ENCODE measurements around the gene CADM1.

CADM1 gene

DNA sequence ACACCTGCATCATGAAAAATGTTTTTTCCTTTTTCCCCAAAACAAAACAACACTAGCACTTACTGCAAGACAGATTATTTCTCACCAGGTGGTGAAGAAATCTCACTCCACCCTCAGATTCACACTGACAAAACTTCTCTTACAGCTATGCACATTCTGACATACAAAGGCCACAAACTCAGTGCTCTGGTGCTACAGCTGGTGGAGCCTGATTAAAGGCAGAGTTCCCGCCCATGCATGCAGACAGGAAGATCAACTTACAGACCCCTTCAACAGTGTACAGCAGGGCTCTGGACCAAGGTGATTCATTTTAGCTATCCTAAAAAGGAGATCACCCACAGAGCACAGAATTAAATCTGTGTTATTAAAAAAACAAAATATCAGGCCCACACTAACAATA is 112.6 kb downstream of the CADM1 start:
- Histone ChIP-seq H3K79me2 (ENCODE audit: insufficient read depth, low read length) (no peaks in the 10 kb centered on the region), H3K9ac (ENCODE audit: low read depth, low read length) (no peak overlapping the region), H3K36me3 (ENCODE audit: insufficient read depth, low read length) (no peaks in the 10 kb centered on the region), H4K20me1 (ENCODE audit: insufficient read depth, low read length) (no peaks in the 10 kb centered on the region), H3K27ac (ENCODE audit: low read length) (no peak overlapping the region), H3K27me3 (ENCODE audit: insufficient read depth, low read length, poor library complexity) (peaks cover 8% of the 10 kb centered on the region), H3K4me3 (ENCODE audit: low read depth in 1 of 2, low read length in 2 of 2) (no peak overlapping the region), H3K4me1 (ENCODE audit: insufficient read depth, low read length) (no peaks in the 10 kb centered on the region), H3K9me3 (ENCODE audit: insufficient read depth, low read length, severe bottlenecking) (no peaks in the 10 kb centered on the region), H2AFZ (ENCODE audit: low read depth, low read length) (no peak overlapping the region), H3K4me2 (ENCODE audit: insufficient read depth, low read length) (no peak overlapping the region)
- TF ChIP-seq, protein P1, sequence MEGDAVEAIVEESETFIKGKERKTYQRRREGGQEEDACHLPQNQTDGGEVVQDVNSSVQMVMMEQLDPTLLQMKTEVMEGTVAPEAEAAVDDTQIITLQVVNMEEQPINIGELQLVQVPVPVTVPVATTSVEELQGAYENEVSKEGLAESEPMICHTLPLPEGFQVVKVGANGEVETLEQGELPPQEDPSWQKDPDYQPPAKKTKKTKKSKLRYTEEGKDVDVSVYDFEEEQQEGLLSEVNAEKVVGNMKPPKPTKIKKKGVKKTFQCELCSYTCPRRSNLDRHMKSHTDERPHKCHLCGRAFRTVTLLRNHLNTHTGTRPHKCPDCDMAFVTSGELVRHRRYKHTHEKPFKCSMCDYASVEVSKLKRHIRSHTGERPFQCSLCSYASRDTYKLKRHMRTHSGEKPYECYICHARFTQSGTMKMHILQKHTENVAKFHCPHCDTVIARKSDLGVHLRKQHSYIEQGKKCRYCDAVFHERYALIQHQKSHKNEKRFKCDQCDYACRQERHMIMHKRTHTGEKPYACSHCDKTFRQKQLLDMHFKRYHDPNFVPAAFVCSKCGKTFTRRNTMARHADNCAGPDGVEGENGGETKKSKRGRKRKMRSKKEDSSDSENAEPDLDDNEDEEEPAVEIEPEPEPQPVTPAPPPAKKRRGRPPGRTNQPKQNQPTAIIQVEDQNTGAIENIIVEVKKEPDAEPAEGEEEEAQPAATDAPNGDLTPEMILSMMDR (IDR thresholded peaks at IDR 0.05; ENCODE audit: borderline replicate concordance, extremely low read depth, low read length, poor library complexity, severe bottlenecking) = no peak
- TF ChIP-seq EZH2 (IDR thresholded peaks at IDR 0.05; ENCODE audit: borderline replicate concordance, low read depth, low read length, severe bottlenecking) = no peak
- DNase-seq (no peak), ATAC-seq (ENCODE audit: insufficient read depth, low read depth) (no peak)

DNA sequence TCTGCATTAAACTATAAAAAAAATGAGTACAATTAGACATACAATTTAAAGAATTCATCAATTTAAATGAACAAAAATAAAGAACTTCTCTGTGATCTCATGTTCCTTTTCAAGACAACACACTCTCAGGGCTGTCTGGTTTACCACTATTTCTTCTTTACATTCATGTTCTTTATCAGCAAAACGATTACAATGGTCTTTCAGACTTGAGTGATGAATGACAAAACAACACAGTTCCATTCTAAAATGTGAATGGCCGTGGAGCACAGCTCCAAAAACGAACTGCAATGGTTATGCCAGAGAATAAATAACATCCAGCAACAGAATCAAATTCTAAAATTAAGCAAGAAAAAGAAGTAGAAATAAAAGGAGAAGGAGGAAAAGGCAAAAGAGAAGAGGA is 113.1 kb downstream of the CADM1 start:
- H3K4me3 ChIP-seq (ENCODE audit: low read depth in 1 of 2, low read length in 2 of 2) = no peak overlapping the region
- no peaks in the 10 kb centered on the region for H3K36me3 ChIP-seq (ENCODE audit: insufficient read depth, low read length)
- H4K20me1 ChIP-seq (ENCODE audit: insufficient read depth, low read length) = no peaks in the 10 kb centered on the region
- no peak overlapping the region for H3K4me2 ChIP-seq (ENCODE audit: insufficient read depth, low read length)
- H3K27ac ChIP-seq (ENCODE audit: low read length) = no peak overlapping the region
- no peak overlapping the region for H3K9ac ChIP-seq (ENCODE audit: low read depth, low read length)
- H3K79me2 ChIP-seq (ENCODE audit: insufficient read depth, low read length) = no peaks in the 10 kb centered on the region
- no peak for TF ChIP-seq EZH2 (IDR thresholded peaks at IDR 0.05; ENCODE audit: borderline replicate concordance, low read depth, low read length, severe bottlenecking)
- TF ChIP-seq, protein P1 (IDR thresholded peaks at IDR 0.05; ENCODE audit: borderline replicate concordance, extremely low read depth, low read length, poor library complexity, severe bottlenecking) = no peak
- H2AFZ ChIP-seq (ENCODE audit: low read depth, low read length) = no peak overlapping the region
- peaks cover 8% of the 10 kb centered on the region for H3K27me3 ChIP-seq (ENCODE audit: insufficient read depth, low read length, poor library complexity)
- H3K9me3 ChIP-seq (ENCODE audit: insufficient read depth, low read length, severe bottlenecking) = no peaks in the 10 kb centered on the region
- ATAC-seq (ENCODE audit: insufficient read depth, low read depth) = no peak
- no peaks in the 10 kb centered on the region for H3K4me1 ChIP-seq (ENCODE audit: insufficient read depth, low read length)
- no peak for DNase-seq

- Histone ChIP-seq H3K79me2 (ENCODE audit: insufficient read depth, low read length) (no peaks in the 10 kb centered on the region), H3K36me3 (ENCODE audit: insufficient read depth, low read length) (no peaks in the 10 kb centered on the region), H3K4me1 (ENCODE audit: insufficient read depth, low read length) (no peaks in the 10 kb centered on the region), H2AFZ (ENCODE audit: low read depth, low read length) (no peak overlapping the region), H3K27ac (ENCODE audit: low read length) (no peak overlapping the region), H3K4me2 (ENCODE audit: insufficient read depth, low read length) (no peak overlapping the region), H3K4me3 (ENCODE audit: low read depth in 1 of 2, low read length in 2 of 2) (no peak overlapping the region), H4K20me1 (ENCODE audit: insufficient read depth, low read length) (no peaks in the 10 kb centered on the region), H3K9ac (ENCODE audit: low read depth, low read length) (no peak overlapping the region), H3K27me3 (ENCODE audit: insufficient read depth, low read length, poor library complexity) (peaks cover 8% of the 10 kb centered on the region), H3K9me3 (ENCODE audit: insufficient read depth, low read length, severe bottlenecking) (no peaks in the 10 kb centered on the region)
- ATAC-seq (ENCODE audit: insufficient read depth, low read depth) = no peak
- TF ChIP-seq EZH2 (IDR thresholded peaks at IDR 0.05; ENCODE audit: borderline replicate concordance, low read depth, low read length, severe bottlenecking) = no peak
- TF ChIP-seq, protein P1 (IDR thresholded peaks at IDR 0.05; ENCODE audit: borderline replicate concordance, extremely low read depth, low read length, poor library complexity, severe bottlenecking) = no peak
- no peak for DNase-seq
These were observed 113.8 kb downstream of the CADM1 start for GRCh38 chr11:115390441-115390840.

GRCh38 chr11:115389790-115390189 is 114.4 kb downstream of the CADM1 start:
- Histone ChIP-seq H3K36me3 (ENCODE audit: insufficient read depth, low read length) (no peaks in the 10 kb centered on the region), H3K79me2 (ENCODE audit: insufficient read depth, low read length) (no peaks in the 10 kb centered on the region), H3K9ac (ENCODE audit: low read depth, low read length) (no peak overlapping the region), H3K27me3 (ENCODE audit: insufficient read depth, low read length, poor library complexity) (peaks cover 8% of the 10 kb centered on the region), H3K4me1 (ENCODE audit: insufficient read depth, low read length) (no peaks in the 10 kb centered on the region), H2AFZ (ENCODE audit: low read depth, low read length) (no peak overlapping the region), H4K20me1 (ENCODE audit: insufficient read depth, low read length) (no peaks in the 10 kb centered on the region), H3K4me3 (ENCODE audit: low read depth in 1 of 2, low read length in 2 of 2) (no peak overlapping the region), H3K27ac (ENCODE audit: low read length) (no peak overlapping the region), H3K9me3 (ENCODE audit: insufficient read depth, low read length, severe bottlenecking) (no peaks in the 10 kb centered on the region), H3K4me2 (ENCODE audit: insufficient read depth, low read length) (no peak overlapping the region)
- ATAC-seq (ENCODE audit: insufficient read depth, low read depth) = no peak
- TF ChIP-seq, protein P1 (IDR thresholded peaks at IDR 0.05; ENCODE audit: borderline replicate concordance, extremely low read depth, low read length, poor library complexity, severe bottlenecking) = no peak
- no peak for TF ChIP-seq EZH2 (IDR thresholded peaks at IDR 0.05; ENCODE audit: borderline replicate concordance, low read depth, low read length, severe bottlenecking)
- DNase-seq = no peak

All from DND-41 (cell line).